CD14-positive monocyte (primary cell): ENCODE results near the gene CD36. TPM values are rescaled to one million over a fixed set of nuclear protein-coding genes. Genes with fewer than 3 reads are reported as not detected.

ENCODE experiments used
- DNase-seq, 3 donors: peaks; one replicate each; pipeline ENCODE4 v3.0.0-alpha.2; 2011 to 2022
- H2AFZ ChIP-seq: 2 replicates; pipeline ENCODE4 v1.6.0; 2012; ENCODE audit warnings: mild to moderate bottlenecking, low read depth, low read length, inconsistent platforms; ENCODE audit not compliant: insufficient read depth, poor library complexity, severe bottlenecking
- H3K27ac ChIP-seq, 2 donors: 1 replicate in 1 of 2; 2 replicates in 1 of 2; pipeline ENCODE4 v1.5.1; 2012 to 2013; ENCODE audit warnings: low read length in 2 of 2, control low read depth in 1 of 2, inconsistent platforms in 1 of 2, low read depth in 1 of 2, mild to moderate bottlenecking in 1 of 2
- H3K27me3 ChIP-seq, 2 donors: one replicate each; pipeline versions ENCODE4 v1.6.0 to v1.6.1; 2011 to 2013; ENCODE audit warnings: low read length in 2 of 2; ENCODE audit not compliant: control insufficient read depth in 2 of 2, insufficient read depth in 2 of 2
- H3K36me3 ChIP-seq, 2 donors: replicated peaks in 1 of 2; 1 replicate in 1 of 2; 2 replicates in 1 of 2; pipeline versions ENCODE4 v1.5.1 to v1.6.1; 2012 to 2013; ENCODE audit warnings: low read length in 2 of 2, control low read depth in 1 of 2, inconsistent platforms in 1 of 2, mild to moderate bottlenecking in 1 of 2; ENCODE audit not compliant: insufficient read depth in 2 of 2, control insufficient read depth in 1 of 2
- H3K4me1 ChIP-seq, 2 donors: 1 replicate in 1 of 2; 2 replicates in 1 of 2; pipeline versions ENCODE4 v1.5.1 to v1.6.1; 2012 to 2013; ENCODE audit warnings: low read length in 2 of 2, control low read depth in 1 of 2, inconsistent platforms in 1 of 2, mild to moderate bottlenecking in 1 of 2, moderate library complexity in 1 of 2; ENCODE audit not compliant: insufficient read depth in 2 of 2, control insufficient read depth in 1 of 2
- H3K4me2 ChIP-seq: replicated peaks from 2 replicates; pipeline ENCODE3; 2012; ENCODE audit warnings: low read length, moderate library complexity, mild to moderate bottlenecking; ENCODE audit not compliant: poor library complexity, severe bottlenecking; ENCODE audit errors: extremely low read depth
- H3K4me3 ChIP-seq, 3 experiments: fragments of 200-600 bp in 1 of 3; sonication (generic) in 1 of 3; replicated peaks in 1 of 3; 1 replicate in 2 of 3; 2 replicates in 1 of 3; pipeline ENCODE4 v1.5.1; 2011 to 2013; ENCODE audit warnings: low read length in 3 of 3, mild to moderate bottlenecking in 3 of 3, control low read depth in 2 of 3, low read depth in 2 of 3, inconsistent platforms in 1 of 3, moderate library complexity in 1 of 3
- H3K79me2 ChIP-seq: 2 replicates; pipeline ENCODE4 v1.6.0; 2012; ENCODE audit warnings: mild to moderate bottlenecking, control low read depth, inconsistent platforms, low read length, moderate library complexity; ENCODE audit not compliant: insufficient read depth
- H3K9ac ChIP-seq: 2 replicates; pipeline ENCODE4 v1.6.0; 2017; ENCODE audit warnings: low read length, mild to moderate bottlenecking; ENCODE audit not compliant: insufficient read depth, poor library complexity, severe bottlenecking
- H3K9me3 ChIP-seq, 2 donors: replicated peaks in 1 of 2; 1 replicate in 1 of 2; 2 replicates in 1 of 2; pipeline versions ENCODE4 v1.5.1 to v1.6.1; 2012 to 2013; ENCODE audit warnings: low read length in 2 of 2, control low read depth in 1 of 2; ENCODE audit not compliant: control insufficient read depth in 1 of 2, insufficient read depth in 1 of 2
- H4K20me1 ChIP-seq: 2 replicates; pipeline ENCODE4 v1.6.0; 2012; ENCODE audit warnings: mild to moderate bottlenecking, low read length, control low read depth, moderate library complexity; ENCODE audit not compliant: insufficient read depth
- H3K27ac Mint-ChIP-seq, 7 donors: one replicate each; pipeline ENCODE4 v1.8.0; 2020; ENCODE audit warnings: mild to moderate bottlenecking in 7 of 7, mixed read lengths in 7 of 7, moderate library complexity in 6 of 7, inconsistent platforms in 2 of 7
- H3K27me3 Mint-ChIP-seq, 3 donors: one replicate each; pipeline ENCODE4 v1.8.0; 2021 to 2022; ENCODE audit warnings: low read depth in 3 of 3, mild to moderate bottlenecking in 3 of 3, mixed read lengths in 3 of 3, moderate library complexity in 3 of 3, inconsistent platforms in 1 of 3
- H3K36me3 Mint-ChIP-seq, 2 donors: one replicate each; pipeline ENCODE4 v1.8.0; 2020; ENCODE audit warnings: mixed read lengths in 2 of 2, inconsistent platforms in 1 of 2, mild to moderate bottlenecking in 1 of 2
- H3K4me1 Mint-ChIP-seq: one replicate; pipeline ENCODE4 v1.8.0; 2020; ENCODE audit warnings: mild to moderate bottlenecking, mixed read lengths
- H3K4me3 Mint-ChIP-seq, 2 donors: one replicate each; pipeline ENCODE4 v1.8.0; 2020; ENCODE audit warnings: mild to moderate bottlenecking in 2 of 2, mixed read lengths in 2 of 2, moderate library complexity in 1 of 2
- H3K9me3 Mint-ChIP-seq, 7 donors: one replicate each; pipeline ENCODE4 v1.8.0; 2020 to 2022; ENCODE audit warnings: mixed read lengths in 7 of 7, mild to moderate bottlenecking in 6 of 7, moderate library complexity in 6 of 7, inconsistent platforms in 2 of 7
- CTCF ChIP-seq: fragments of 200-600 bp; IDR thresholded peaks from one replicate; pipeline ENCODE4 v1.8.0; 2022; ENCODE audit warnings: antibody characterized with exemption, mild to moderate bottlenecking
- WGBS: methylation state at CpG from one replicate; pipeline ENCODE4 v1.1.5; 2013; ENCODE audit warnings: missing lambda C conversion rate; ENCODE audit not compliant: insufficient coverage; 5-methylcytosine and 5-hydroxymethylcytosine counted together
- intact Hi-C, 2 donors: fragments of 100-400 bp; cut with micrococcal nuclease; formaldehyde crosslinking; loops; one replicate each; pipeline versions ENCODE4 v1.15.0 to v1.15.1; 2023
- polyA plus RNA-seq, 3 donors: library from polyadenylated mRNA; depleted of rRNA in 1 of 3; unstranded in 2 of 3; stranded (reverse) in 1 of 3; fragments of 300-500 nt in 2 of 3; fragments of >200 nt in 1 of 3; fragmentation: Illumina TruSeq in 2 of 3; gene quantifications; 1 replicate in 2 of 3; 2 replicates in 1 of 3; pipeline ENCODE4 v1.2.3, GENCODE V29; 2012 to 2021

Gene CD36
- polyA plus RNA-seq, 3 donors = 735 to 1,210 (median 1,135) TPM

- Histone ChIP-seq H3K9me3 (no peaks in the 10 kb centered on the region), H3K4me1 (peaks cover 14 to 25% of the 10 kb centered on the region in 2 donors), H3K9ac (no peak overlapping the region), H3K4me2 (no peak overlapping the region), H3K27ac (no peak overlapping the region), H3K36me3 (peaks cover 96 to 97% of the 10 kb centered on the region in 2 donors), H3K79me2 (peaks cover 44% of the 10 kb centered on the region), H2AFZ (no peak overlapping the region), H3K4me3 (no peak overlapping the region), H3K27me3 (no peaks in the 10 kb centered on the region), H4K20me1 (peaks cover 99% of the 10 kb centered on the region)
- Mint-ChIP-seq H3K4me1 (peaks cover 24% of the 10 kb centered on the region), H3K27ac (no peak overlapping the region), H3K36me3 (peaks cover 77 to 93% of the 10 kb centered on the region in 2 donors), H3K9me3 (no peaks in the 10 kb centered on the region), H3K27me3 (no peaks in the 10 kb centered on the region), H3K4me3 (no peak overlapping the region)
- TF ChIP-seq CTCF = no peak
- intact Hi-C loops = no loop called here
- DNase-seq = no peak
- WGBS = 100% methylated on average over 2 of the region's 4 CpGs
Measured at GRCh38 chr7:80660939-80661338, 22.5 kb downstream of the CD36 start.

GRCh38 chr7:80661729-80662128 is 23.3 kb downstream of the CD36 start:
- H3K27me3 Mint-ChIP-seq = no peaks in the 10 kb centered on the region
- H3K36me3 Mint-ChIP-seq = peaks cover 79 to 94% of the 10 kb centered on the region in 2 donors
- no peaks in the 10 kb centered on the region for H3K27me3 ChIP-seq
- no peak overlapping the region for H3K9ac ChIP-seq
- H3K27ac Mint-ChIP-seq = no peak overlapping the region
- no peaks in the 10 kb centered on the region for H3K9me3 ChIP-seq
- no peak overlapping the region for H2AFZ ChIP-seq
- H3K4me1 ChIP-seq = peaks cover 14 to 25% of the 10 kb centered on the region in 2 donors
- H3K4me1 Mint-ChIP-seq = peaks cover 19% of the 10 kb centered on the region
- H3K27ac ChIP-seq = no peak overlapping the region
- peak; percentile 14 for TF ChIP-seq CTCF
- peaks cover 99% of the 10 kb centered on the region for H4K20me1 ChIP-seq
- intact Hi-C loops = no loop called here
- no peak for DNase-seq
- 83% methylated on average over 1 of the region's 7 CpGs for WGBS
- peaks cover 96 to 98% of the 10 kb centered on the region in 2 donors for H3K36me3 ChIP-seq
- no peak overlapping the region for H3K4me3 Mint-ChIP-seq
- no peaks in the 10 kb centered on the region for H3K9me3 Mint-ChIP-seq
- H3K4me2 ChIP-seq = no peak overlapping the region
- no peak overlapping the region for H3K4me3 ChIP-seq
- H3K79me2 ChIP-seq = peaks cover 37% of the 10 kb centered on the region
